GM23338 (cell line): ENCODE results near the gene TRAK1.

Source experiments
- CREB1 ChIP-seq: fragments of 250-450 bp; sonication (Bioruptor Pico); IDR thresholded peaks from 2 replicates; pipeline ENCODE4 v1.5.0; 2020; ENCODE audit warnings: low read depth, mild to moderate bottlenecking, moderate library complexity
- CTCF ChIP-seq, 2 experiments: fragments of 200-600 bp in 1 of 2; sonication (generic) in 1 of 2; conservative IDR thresholded peaks; 2 replicates each; pipeline versions ENCODE4 v1.5.1 to v1.6.1; 2016 to 2017; ENCODE audit warnings: antibody characterized with exemption in 2 of 2, low read depth in 2 of 2, mild to moderate bottlenecking in 2 of 2, moderate library complexity in 1 of 2
- ETS1 ChIP-seq: IDR thresholded peaks from 2 replicates; pipeline ENCODE4 v1.6.1; 2016; ENCODE audit warnings: antibody characterized with exemption
- EZH2 ChIP-seq: fragments of 200-600 bp; sonication (generic); IDR thresholded peaks from one replicate; pipeline ENCODE4 v1.8.0; 2017; ENCODE audit warnings: antibody characterized with exemption, mild to moderate bottlenecking, low read depth; ENCODE audit not compliant: unreplicated experiment
- EZH2phosphoT487 ChIP-seq: fragments of 200-600 bp; sonication (generic); IDR thresholded peaks from one replicate; pipeline ENCODE4 v1.8.1; 2018; ENCODE audit warnings: antibody characterized with exemption; ENCODE audit not compliant: unreplicated experiment
- JUNB ChIP-seq: IDR thresholded peaks from one replicate; pipeline ENCODE4 v1.6.1; 2016; ENCODE audit warnings: antibody characterized with exemption; ENCODE audit not compliant: unreplicated experiment
- NANOG ChIP-seq: IDR thresholded peaks from 2 replicates; pipeline ENCODE4 v1.6.1; 2016; ENCODE audit warnings: antibody characterized with exemption, borderline replicate concordance
- POLR2AphosphoS5 ChIP-seq: IDR thresholded peaks from 2 replicates; pipeline ENCODE4 v1.6.1; 2016; ENCODE audit warnings: antibody characterized with exemption, low read depth
- REST ChIP-seq: IDR thresholded peaks from one replicate; pipeline ENCODE4 v1.6.1; 2018; ENCODE audit warnings: antibody characterized with exemption; ENCODE audit not compliant: unreplicated experiment
- STAT1 ChIP-seq: IDR thresholded peaks from one replicate; pipeline ENCODE4 v1.6.1; 2016; ENCODE audit warnings: antibody characterized with exemption; ENCODE audit not compliant: unreplicated experiment
- ZNF114 ChIP-seq: fragments of 250-450 bp; sonication (Bioruptor Pico); IDR thresholded peaks from 2 replicates; pipeline ENCODE4 v1.5.0; 2020; ENCODE audit warnings: mild to moderate bottlenecking, moderate library complexity
- ZNF331 ChIP-seq: fragments of 250-450 bp; sonication (Bioruptor Pico); IDR thresholded peaks from 2 replicates; pipeline ENCODE4 v1.5.0; 2020; ENCODE audit warnings: low read depth, mild to moderate bottlenecking, moderate library complexity
- ZNF462 ChIP-seq: fragments of 250-450 bp; sonication (Bioruptor Pico); IDR thresholded peaks from 2 replicates; pipeline ENCODE4 v1.5.0; 2020; ENCODE audit warnings: mild to moderate bottlenecking, moderate library complexity

GRCh38 chr3:42151596-42152168, 60.5 kb downstream of the TRAK1 start:
- no peak for TF ChIP-seq STAT1
- TF ChIP-seq POLR2AphosphoS5 = no peak
- TF ChIP-seq REST = no peak
- TF ChIP-seq CTCF (conservative IDR thresholded peaks at IDR 0.05; ENCODE audit: low read depth in 2 of 2) = no peak
- no peak for TF ChIP-seq EZH2
- no peak for TF ChIP-seq EZH2phosphoT487
- no peak for TF ChIP-seq ZNF114 (CRISPR knock-in tag)
- no peak for TF ChIP-seq CREB1 (CRISPR knock-in tag)
- no peak for TF ChIP-seq ZNF331 (CRISPR knock-in tag)
- TF ChIP-seq NANOG = no peak
- no peak for TF ChIP-seq ZNF462
- no peak for TF ChIP-seq JUNB
- TF ChIP-seq ETS1 = no peak
